Neuronal stem cell (in vitro differentiated cells): ENCODE data around the gene SPATA31A6.
"Not testable (repeated sequence)": the region's sequence is repeated elsewhere in the genome, so short reads cannot be mapped to it uniquely, and the experiment has no call there.

ENCODE experiments used
- DNase-seq: peaks from one replicate; pipeline ENCODE4 v3.0.0-alpha.2; 2013; ENCODE audit warnings: low spot score
- H2AFZ ChIP-seq: one replicate; pipeline ENCODE4 v1.6.1; 2013; ENCODE audit warnings: mild to moderate bottlenecking, low read length, inconsistent platforms
- H2AK5ac ChIP-seq: 2 replicates; pipeline ENCODE4 v1.6.1; 2013; ENCODE audit warnings: low read depth, mild to moderate bottlenecking, inconsistent platforms, low read length, moderate library complexity, mixed read lengths
- H2BK120ac ChIP-seq: 2 replicates; pipeline ENCODE4 v1.6.1; 2013; ENCODE audit warnings: low read depth, mild to moderate bottlenecking, inconsistent platforms, low read length, moderate library complexity, mixed read lengths
- H2BK12ac ChIP-seq: one replicate; pipeline ENCODE4 v1.6.1; 2013; ENCODE audit warnings: low read length, inconsistent platforms
- H2BK15ac ChIP-seq: 2 replicates; pipeline ENCODE4 v1.6.1; 2013; ENCODE audit warnings: mild to moderate bottlenecking, low read length, inconsistent platforms, mixed read lengths
- H2BK5ac ChIP-seq: one replicate; pipeline ENCODE4 v1.6.1; 2013; ENCODE audit warnings: inconsistent platforms, mild to moderate bottlenecking, low read length, moderate library complexity
- H3K14ac ChIP-seq: one replicate; pipeline ENCODE4 v1.6.1; 2013; ENCODE audit warnings: low read length, inconsistent platforms
- H3K18ac ChIP-seq: 2 replicates; pipeline ENCODE4 v1.6.1; 2013; ENCODE audit warnings: low read length, inconsistent platforms
- H3K23ac ChIP-seq: 2 replicates; pipeline ENCODE4 v1.6.1; 2013; ENCODE audit warnings: low read depth, mild to moderate bottlenecking, mixed read lengths, low read length, inconsistent platforms; ENCODE audit not compliant: poor library complexity
- H3K27ac ChIP-seq: replicated peaks from 3 replicates; pipeline ENCODE4 v1.5.1; 2013; ENCODE audit warnings: low read length, inconsistent platforms
- H3K27me3 ChIP-seq, 3 experiments: 2 replicates each; pipeline ENCODE4 v1.6.1; 2013; ENCODE audit warnings: low read length in 3 of 3, mild to moderate bottlenecking in 2 of 3, inconsistent platforms in 1 of 3, low read depth in 1 of 3, mixed read lengths in 1 of 3, moderate library complexity in 1 of 3; ENCODE audit not compliant: control insufficient read depth in 3 of 3, insufficient read depth in 3 of 3
- H3K36me3 ChIP-seq, 2 donors: replicated peaks in 1 of 2; 2 replicates each; pipeline ENCODE4 v1.6.1; 2013; ENCODE audit warnings: low read length in 2 of 2; ENCODE audit not compliant: control insufficient read depth in 2 of 2, insufficient read depth in 2 of 2
- H3K4ac ChIP-seq: 2 replicates; pipeline ENCODE4 v1.6.1; 2013; ENCODE audit warnings: inconsistent platforms, mild to moderate bottlenecking, low read length, moderate library complexity
- H3K4me1 ChIP-seq, 2 donors: 1 replicate in 1 of 2; 2 replicates in 1 of 2; pipeline ENCODE4 v1.6.1; 2013; ENCODE audit warnings: low read length in 2 of 2, low read depth in 1 of 2; ENCODE audit not compliant: control insufficient read depth in 2 of 2, insufficient read depth in 1 of 2
- H3K4me2 ChIP-seq: one replicate; pipeline ENCODE4 v1.6.1; 2013; ENCODE audit warnings: mild to moderate bottlenecking, low read length, inconsistent platforms; ENCODE audit not compliant: insufficient read depth, poor library complexity, severe bottlenecking
- H3K4me3 ChIP-seq, 2 donors: 2 replicates each; pipeline ENCODE4 v1.5.1; 2013; ENCODE audit warnings: low read length in 2 of 2, mild to moderate bottlenecking in 2 of 2, inconsistent platforms in 1 of 2, moderate library complexity in 1 of 2
- H3K79me1 ChIP-seq: one replicate; pipeline ENCODE4 v1.6.1; 2013; ENCODE audit warnings: low read depth, mild to moderate bottlenecking, inconsistent platforms, low read length, moderate library complexity
- H3K9ac ChIP-seq: one replicate; pipeline ENCODE4 v1.6.1; 2013; ENCODE audit warnings: mild to moderate bottlenecking, low read depth, low read length, inconsistent platforms; ENCODE audit not compliant: poor library complexity
- H3K9me3 ChIP-seq, 2 donors: replicated peaks in 1 of 2; 2 replicates each; pipeline versions ENCODE3 to v1.6.1; 2013; ENCODE audit warnings: low read length in 2 of 2, mild to moderate bottlenecking in 2 of 2, inconsistent platforms in 1 of 2, low read depth in 1 of 2, mixed read lengths in 1 of 2, moderate library complexity in 1 of 2; ENCODE audit not compliant: control insufficient read depth in 2 of 2, insufficient read depth in 1 of 2
- H4K8ac ChIP-seq: one replicate; pipeline ENCODE4 v1.6.1; 2013; ENCODE audit warnings: low read depth, mild to moderate bottlenecking, inconsistent platforms, low read length, moderate library complexity
- H4K91ac ChIP-seq: one replicate; pipeline ENCODE4 v1.6.1; 2013; ENCODE audit warnings: low read length, low read depth, mild to moderate bottlenecking, inconsistent platforms; ENCODE audit not compliant: poor library complexity
- WGBS, 2 donors: extraction: QIAGEN DNeasy Blood & Tissue Kit; methylation state at CpG; one replicate each; pipeline ENCODE4 v1.1.7; 2013; ENCODE audit warnings: missing lambda C conversion rate in 2 of 2, mixed read lengths in 1 of 2; ENCODE audit not compliant: insufficient read length in 2 of 2, insufficient replicate concordance in 1 of 2; ENCODE audit errors: extremely low coverage in 2 of 2; 5-methylcytosine and 5-hydroxymethylcytosine counted together

The SPATA31A6 gene

GRCh38 chr9:42233031-42233430, 49.6 kb downstream of the SPATA31A6 start:
- not testable (repeated sequence) for H4K91ac ChIP-seq, H2AK5ac ChIP-seq, H3K18ac ChIP-seq, H2BK120ac ChIP-seq, H2BK5ac ChIP-seq, H3K4me3 ChIP-seq, H3K4ac ChIP-seq, H3K23ac ChIP-seq, H3K4me2 ChIP-seq, H2BK12ac ChIP-seq, H3K27ac ChIP-seq, H3K79me1 ChIP-seq, H3K4me1 ChIP-seq, H3K9ac ChIP-seq, H3K14ac ChIP-seq, H2AFZ ChIP-seq, DNase-seq, H2BK15ac ChIP-seq, H3K27me3 ChIP-seq, H3K36me3 ChIP-seq, H4K8ac ChIP-seq, H3K9me3 ChIP-seq
- WGBS, 2 donors, result no CpG with 5 or more reads among the region's 4 CpGs

DNA sequence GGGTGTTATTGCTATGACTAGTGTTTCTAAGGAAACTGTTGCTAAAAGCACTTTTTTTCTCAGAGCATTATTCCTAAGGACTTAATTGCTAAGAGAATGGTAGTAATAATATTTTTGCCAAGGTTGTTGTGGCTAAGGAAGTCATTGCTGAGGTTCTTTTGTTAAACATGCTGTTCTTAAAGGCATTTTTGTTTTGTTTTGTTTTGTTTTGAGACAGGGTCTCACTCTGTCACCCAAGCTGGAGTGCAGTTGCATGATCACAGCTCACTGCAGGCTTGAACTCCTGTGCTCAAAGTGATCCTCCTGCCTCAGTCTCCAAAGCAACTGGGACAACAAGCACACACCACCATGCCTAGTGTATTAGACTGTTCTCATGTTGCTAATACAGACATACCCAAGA, 51.2 kb downstream of the SPATA31A6 start:
- H3K27ac ChIP-seq, H3K23ac ChIP-seq, H3K27me3 ChIP-seq, H3K18ac ChIP-seq, H3K4me1 ChIP-seq, H4K8ac ChIP-seq, H2AFZ ChIP-seq, DNase-seq, H2BK5ac ChIP-seq, H3K36me3 ChIP-seq, H2BK120ac ChIP-seq, H3K9ac ChIP-seq, H4K91ac ChIP-seq, H3K4me2 ChIP-seq, H2BK15ac ChIP-seq, H2BK12ac ChIP-seq, H3K4me3 ChIP-seq, H2AK5ac ChIP-seq, H3K4ac ChIP-seq, H3K14ac ChIP-seq, H3K9me3 ChIP-seq, H3K79me1 ChIP-seq: not testable (repeated sequence)

GRCh38 chr9:42235352-42235991, 52.0 kb downstream of the SPATA31A6 start:
- not testable (repeated sequence) for H2BK12ac ChIP-seq, H2BK5ac ChIP-seq, H3K4me2 ChIP-seq, DNase-seq, H3K9me3 ChIP-seq, H3K23ac ChIP-seq, H4K91ac ChIP-seq, H4K8ac ChIP-seq, H3K14ac ChIP-seq, H3K9ac ChIP-seq, H3K79me1 ChIP-seq, H2BK120ac ChIP-seq, H2AFZ ChIP-seq, H2BK15ac ChIP-seq, H3K18ac ChIP-seq, H3K27ac ChIP-seq, H3K4me1 ChIP-seq, H3K36me3 ChIP-seq, H3K4ac ChIP-seq, H2AK5ac ChIP-seq, H3K27me3 ChIP-seq, H3K4me3 ChIP-seq
- no CpG with 5 or more reads among the region's 1 CpG for WGBS, 2 donors

DNA sequence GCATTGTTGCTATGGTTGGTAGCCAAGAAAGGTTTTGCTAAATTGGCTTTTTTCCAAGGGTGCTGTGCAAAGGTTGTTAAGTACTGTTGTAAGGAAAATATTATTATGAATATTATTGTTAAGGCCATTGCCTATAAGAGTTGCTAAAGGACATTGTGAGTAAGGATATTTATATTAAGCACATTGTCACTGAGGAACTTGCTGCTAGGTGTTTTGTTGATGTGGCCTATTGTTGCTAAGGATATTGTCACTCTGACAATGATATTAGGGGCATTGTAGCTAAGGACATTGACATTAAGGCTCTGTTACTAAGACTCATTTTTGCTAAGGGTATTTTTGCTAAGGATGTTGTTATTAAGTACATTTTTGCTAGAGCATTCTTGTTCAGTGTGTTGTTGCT, 52.6 kb downstream of the SPATA31A6 start:
- H4K8ac ChIP-seq, H3K27ac ChIP-seq, H2AFZ ChIP-seq, H3K9me3 ChIP-seq, H3K23ac ChIP-seq, H3K36me3 ChIP-seq, H3K18ac ChIP-seq, H3K4me2 ChIP-seq, H3K79me1 ChIP-seq, H3K9ac ChIP-seq, H2AK5ac ChIP-seq, H3K4me1 ChIP-seq, H2BK15ac ChIP-seq, H3K4ac ChIP-seq, H4K91ac ChIP-seq, H3K4me3 ChIP-seq, H3K27me3 ChIP-seq, H3K14ac ChIP-seq, H2BK12ac ChIP-seq, DNase-seq, H2BK120ac ChIP-seq, H2BK5ac ChIP-seq: not testable (repeated sequence)
